H1 (cell line): Measurements from ENCODE around the gene SPOPL. TPM values are rescaled to one million over a fixed set of nuclear protein-coding genes. Genes with fewer than 3 reads are reported as not detected.

Source experiments
- CTCF ChIA-PET: fragments of 300-600 bp; sonication (Branson Sonifier 250); formaldehyde crosslinking; loops from one replicate; lab custom pipeline; 2021; ENCODE audit not compliant: partially characterized antibody; lab: Charles Lee
- POLR2A ChIA-PET: fragments of 300-600 bp; sonication (Branson Sonifier 250); formaldehyde crosslinking; loops from one replicate; lab custom pipeline; 2021; ENCODE audit warnings: inconsistent platforms; ENCODE audit not compliant: partially characterized antibody; lab: Charles Lee
- DNase-seq, 2 experiments: peaks; one replicate each; pipeline versions ENCODE4 v3.0.0 to v3.0.0-alpha.2; 2010 to 2022; ENCODE audit warnings: low spot score in 2 of 2, low read depth in 1 of 2, mixed read lengths in 1 of 2
- FAIRE-seq: peaks from 2 replicates; lab custom pipeline; 2011; peaks lifted over from hg19 to GRCh38; lab: Jason Lieb, UNC
- H2AFZ ChIP-seq: 2 replicates; pipeline ENCODE4 v1.8.1; 2012; ENCODE audit warnings: low read length, inconsistent platforms
- H2AK5ac ChIP-seq: 2 replicates; pipeline ENCODE4 v1.6.1; 2013; ENCODE audit warnings: low read depth, low read length
- H2BK120ac ChIP-seq: replicated peaks from 2 replicates; pipeline ENCODE3; 2013; ENCODE audit warnings: low read depth, low read length, inconsistent platforms
- H2BK12ac ChIP-seq: 2 replicates; pipeline ENCODE4 v1.6.1; 2013; ENCODE audit warnings: low read depth, low read length
- H2BK15ac ChIP-seq: 2 replicates; pipeline ENCODE4 v1.6.1; 2013; ENCODE audit warnings: low read length
- H2BK20ac ChIP-seq: 2 replicates; pipeline ENCODE4 v1.6.1; 2013; ENCODE audit warnings: low read length
- H2BK5ac ChIP-seq: 2 replicates; pipeline ENCODE4 v1.6.1; 2013; ENCODE audit warnings: low read depth, low read length
- H3K14ac ChIP-seq: 2 replicates; pipeline ENCODE4 v1.6.1; 2013; ENCODE audit warnings: inconsistent platforms; ENCODE audit not compliant: insufficient read length
- H3K18ac ChIP-seq: 2 replicates; pipeline ENCODE4 v1.6.1; 2013; ENCODE audit warnings: low read length; ENCODE audit errors: extremely low read depth
- H3K23ac ChIP-seq: 2 replicates; pipeline ENCODE4 v1.6.1; 2013; ENCODE audit warnings: inconsistent platforms; ENCODE audit not compliant: insufficient read length
- H3K23me2 ChIP-seq: 2 replicates; pipeline ENCODE4 v1.6.1; 2013; ENCODE audit warnings: low read depth, low read length
- H3K27ac ChIP-seq: 2 replicates; pipeline ENCODE4 v1.6.1; 2011; ENCODE audit warnings: low read depth, low read length, inconsistent platforms
- H3K27me3 ChIP-seq, 4 experiments: replicated peaks in 1 of 4; 1 replicate in 1 of 4; 2 replicates in 3 of 4; pipeline versions ENCODE4 v1.6.1 to v1.8.1; 2011 to 2013; ENCODE audit warnings: low read length in 3 of 4, mild to moderate bottlenecking in 3 of 4, inconsistent platforms in 2 of 4, mixed read lengths in 2 of 4, moderate library complexity in 1 of 4; ENCODE audit not compliant: control insufficient read depth in 3 of 4, insufficient read depth in 3 of 4; ENCODE audit errors: extremely low read depth in 1 of 4
- H3K36me3 ChIP-seq, 4 experiments: 2 replicates each; pipeline versions ENCODE4 v1.6.1 to v1.8.1; 2011 to 2013; ENCODE audit warnings: mild to moderate bottlenecking in 4 of 4, low read length in 3 of 4, moderate library complexity in 2 of 4, control low read depth in 1 of 4, inconsistent platforms in 1 of 4; ENCODE audit not compliant: insufficient read depth in 4 of 4, control insufficient read depth in 2 of 4
- H3K4ac ChIP-seq: replicated peaks from 2 replicates; pipeline ENCODE3; 2013; ENCODE audit warnings: low read length, low read depth, mixed read lengths, inconsistent platforms; ENCODE audit not compliant: insufficient read length
- H3K4me1 ChIP-seq, 4 experiments: replicated peaks in 1 of 4; 1 replicate in 1 of 4; 2 replicates in 3 of 4; pipeline versions ENCODE4 v1.6.1 to v1.8.1; 2011 to 2013; ENCODE audit warnings: low read length in 3 of 4, inconsistent platforms in 2 of 4, mixed read lengths in 1 of 4; ENCODE audit not compliant: insufficient read depth in 4 of 4, control insufficient read depth in 3 of 4
- H3K4me2 ChIP-seq, 2 experiments: 2 replicates each; pipeline versions ENCODE4 v1.6.1 to v1.8.1; 2011 to 2013; ENCODE audit warnings: low read depth in 2 of 2, low read length in 2 of 2, control low read depth in 1 of 2, inconsistent platforms in 1 of 2, mild to moderate bottlenecking in 1 of 2; ENCODE audit not compliant: insufficient read depth in 1 of 2
- H3K4me3 ChIP-seq, 4 experiments: fragments of 200-600, 300-600 bp in 1 of 4; sonication (generic), shearing (Covaris generic), sonication (Bioruptor Twin) in 1 of 4; 2 replicates each; pipeline versions ENCODE4 v1.5.1 to v1.8.1; 2011 to 2016; ENCODE audit warnings: low read length in 4 of 4, low read depth in 3 of 4, control low read depth in 2 of 4, inconsistent platforms in 2 of 4, mild to moderate bottlenecking in 2 of 4, mixed read lengths in 1 of 4, moderate library complexity in 1 of 4; ENCODE audit not compliant: insufficient read depth in 2 of 4; ENCODE audit errors: extremely low read depth in 1 of 4
- H3K56ac ChIP-seq: replicated peaks from 2 replicates; pipeline ENCODE3; 2013; ENCODE audit warnings: low read depth, mild to moderate bottlenecking, mixed read lengths, low read length, inconsistent platforms; ENCODE audit not compliant: insufficient read length
- H3K79me1 ChIP-seq: 2 replicates; pipeline ENCODE4 v1.6.1; 2013; ENCODE audit warnings: low read depth, low read length, control low read depth
- H3K79me2 ChIP-seq, 2 experiments: 2 replicates each; pipeline versions ENCODE4 v1.6.1 to v1.8.1; 2012 to 2013; ENCODE audit warnings: low read length in 2 of 2, mild to moderate bottlenecking in 2 of 2, inconsistent platforms in 1 of 2; ENCODE audit not compliant: insufficient read depth in 2 of 2, control insufficient read depth in 1 of 2
- H3K9ac ChIP-seq, 4 experiments: replicated peaks in 1 of 4; 1 replicate in 1 of 4; 2 replicates in 3 of 4; pipeline versions ENCODE4 v1.6.1 to v1.8.1; 2011 to 2013; ENCODE audit warnings: low read depth in 3 of 4, low read length in 3 of 4, control low read depth in 2 of 4, mild to moderate bottlenecking in 2 of 4, moderate library complexity in 2 of 4, inconsistent platforms in 1 of 4; ENCODE audit errors: extremely low read depth in 1 of 4
- H3K9me3 ChIP-seq, 2 experiments: 2 replicates each; pipeline versions ENCODE4 v1.6.1 to v1.8.1; 2012 to 2013; ENCODE audit warnings: mild to moderate bottlenecking in 2 of 2, moderate library complexity in 2 of 2, control low read depth in 1 of 2, inconsistent platforms in 1 of 2, low read depth in 1 of 2, low read length in 1 of 2, mixed read lengths in 1 of 2; ENCODE audit not compliant: insufficient read depth in 2 of 2
- H4K20me1 ChIP-seq, 2 experiments: replicated peaks in 1 of 2; 2 replicates each; pipeline versions ENCODE3 to v1.8.1; 2011 to 2013; ENCODE audit warnings: inconsistent platforms in 2 of 2, low read length in 2 of 2, mild to moderate bottlenecking in 1 of 2; ENCODE audit not compliant: insufficient read depth in 2 of 2, control insufficient read depth in 1 of 2
- H4K5ac ChIP-seq: 2 replicates; pipeline ENCODE4 v1.6.1; 2013; ENCODE audit warnings: low read length, low read depth, mixed read lengths, inconsistent platforms; ENCODE audit not compliant: insufficient read length
- H4K8ac ChIP-seq: 2 replicates; pipeline ENCODE4 v1.8.0; 2013; ENCODE audit warnings: mild to moderate bottlenecking, moderate library complexity, low read length, inconsistent platforms; ENCODE audit not compliant: insufficient read depth; ENCODE audit errors: extremely low read depth
- H4K91ac ChIP-seq: replicated peaks from 2 replicates; pipeline ENCODE3; 2013; ENCODE audit warnings: low read length, mixed read lengths, inconsistent platforms; ENCODE audit not compliant: insufficient read length
- ASH2L ChIP-seq: fragments of 200-600, 300-600 bp; sonication (generic); IDR thresholded peaks from one replicate; pipeline ENCODE4 v1.7.1; 2017; ENCODE audit warnings: low read length
- BACH1 ChIP-seq: IDR thresholded peaks from 2 replicates; pipeline ENCODE4 v1.6.1; 2012; ENCODE audit warnings: low read length, improper control_type of control experiment
- CHD2 ChIP-seq: IDR thresholded peaks from 2 replicates; pipeline ENCODE4 v1.6.1; 2012; ENCODE audit warnings: low read length, improper control_type of control experiment
- EZH2 ChIP-seq: fragments of 200-600 bp; sonication (generic); IDR thresholded peaks from 2 replicates; pipeline ENCODE4 v1.7.1; 2012; ENCODE audit warnings: low read depth, mild to moderate bottlenecking, moderate library complexity, low read length, inconsistent platforms; ENCODE audit not compliant: severe bottlenecking
- POLR2A ChIP-seq, 2 experiments: IDR thresholded peaks; 1 replicate in 1 of 2; 2 replicates in 1 of 2; pipeline ENCODE4 v1.6.1; 2011; ENCODE audit warnings: low read depth in 2 of 2, low read length in 2 of 2, mild to moderate bottlenecking in 2 of 2; ENCODE audit errors: control extremely low read depth in 1 of 2
- POLR2AphosphoS5 ChIP-seq: IDR thresholded peaks from 2 replicates; pipeline ENCODE4 v1.6.1; 2011; ENCODE audit warnings: low read depth, low read length
- RAD21 ChIP-seq, 2 experiments: IDR thresholded peaks in 1 of 2; conservative IDR thresholded peaks in 1 of 2; 2 replicates each; pipeline ENCODE4 v1.6.1; 2011; ENCODE audit warnings: low read depth in 2 of 2, low read length in 2 of 2, improper control_type of control experiment in 1 of 2, inconsistent platforms in 1 of 2, mild to moderate bottlenecking in 1 of 2, moderate library complexity in 1 of 2
- SAP30 ChIP-seq: fragments of 300-600 bp; sonication (generic); IDR thresholded peaks from 2 replicates; pipeline ENCODE4 v1.7.1; 2012; ENCODE audit warnings: low read length, moderate library complexity, mild to moderate bottlenecking, inconsistent platforms; ENCODE audit not compliant: insufficient read depth, insufficient replicate concordance
- SIRT6 ChIP-seq: IDR thresholded peaks from one replicate; pipeline ENCODE4 v1.7.1; 2012; ENCODE audit warnings: low read length, inconsistent platforms
- SP1 ChIP-seq: IDR thresholded peaks from 2 replicates; pipeline ENCODE4 v1.6.1; 2011; ENCODE audit warnings: low read depth, low read length
- SP2 ChIP-seq: IDR thresholded peaks from 2 replicates; pipeline ENCODE4 v1.6.1; 2012; ENCODE audit warnings: mild to moderate bottlenecking, low read length, inconsistent platforms
- TAF1 ChIP-seq: IDR thresholded peaks from 2 replicates; pipeline ENCODE4 v1.6.1; 2011; ENCODE audit warnings: mild to moderate bottlenecking, low read depth, low read length
- WGBS, 2 experiments: shearing (Covaris generic) in 1 of 2; methylation state at CpG; one replicate each; pipeline versions ENCODE4 v1.1.6 to v1.1.7; 2013 to 2015; ENCODE audit warnings: low lambda C conversion rate in 2 of 2, mixed read lengths in 2 of 2, inconsistent platforms in 1 of 2, low coverage in 1 of 2, missing lambda C conversion rate in 1 of 2; ENCODE audit not compliant: insufficient replicate concordance in 2 of 2, insufficient coverage in 1 of 2, insufficient read length in 1 of 2; ENCODE audit errors: extremely low coverage in 1 of 2, missing lambda C conversion rate in 1 of 2; 5-methylcytosine and 5-hydroxymethylcytosine counted together
- polyA plus RNA-seq, 7 experiments: library from polyadenylated mRNA; depleted of rRNA in 3 of 7; stranded (reverse) in 5 of 7; unstranded in 2 of 7; fragments of >200 nt in 5 of 7; fragments of 200-250 nt in 2 of 7; gene quantifications; 1 replicate in 5 of 7; 2 replicates in 1 of 7; 4 replicates in 1 of 7; pipeline versions ENCODE4 v1.2.1 to v1.2.3, GENCODE V29; 2011 to 2013; ENCODE audit warnings: missing spikeins in 2 of 7, mixed read lengths in 2 of 7
- total RNA-seq: library from RNA; stranded (reverse); fragmentation: NEBNext Ultra II Directional; extraction: Animal tissue kit (Norgen Biotek cat#: 25700); gene quantifications from 2 replicates; pipeline ENCODE4 v1.2.1, GENCODE V29; 2021
- TF ChIP-seq, protein P1 (sequence below): IDR thresholded peaks from 2 replicates; pipeline ENCODE4 v1.6.1; 2012; ENCODE audit warnings: inconsistent platforms

The SPOPL gene
- total and polyA plus RNA-seq, 2 of the 8 experiments (the other 6 are each of a cell fraction or from before 2014, with no cell fraction given): 1.9 to 14.5 TPM

DNA sequence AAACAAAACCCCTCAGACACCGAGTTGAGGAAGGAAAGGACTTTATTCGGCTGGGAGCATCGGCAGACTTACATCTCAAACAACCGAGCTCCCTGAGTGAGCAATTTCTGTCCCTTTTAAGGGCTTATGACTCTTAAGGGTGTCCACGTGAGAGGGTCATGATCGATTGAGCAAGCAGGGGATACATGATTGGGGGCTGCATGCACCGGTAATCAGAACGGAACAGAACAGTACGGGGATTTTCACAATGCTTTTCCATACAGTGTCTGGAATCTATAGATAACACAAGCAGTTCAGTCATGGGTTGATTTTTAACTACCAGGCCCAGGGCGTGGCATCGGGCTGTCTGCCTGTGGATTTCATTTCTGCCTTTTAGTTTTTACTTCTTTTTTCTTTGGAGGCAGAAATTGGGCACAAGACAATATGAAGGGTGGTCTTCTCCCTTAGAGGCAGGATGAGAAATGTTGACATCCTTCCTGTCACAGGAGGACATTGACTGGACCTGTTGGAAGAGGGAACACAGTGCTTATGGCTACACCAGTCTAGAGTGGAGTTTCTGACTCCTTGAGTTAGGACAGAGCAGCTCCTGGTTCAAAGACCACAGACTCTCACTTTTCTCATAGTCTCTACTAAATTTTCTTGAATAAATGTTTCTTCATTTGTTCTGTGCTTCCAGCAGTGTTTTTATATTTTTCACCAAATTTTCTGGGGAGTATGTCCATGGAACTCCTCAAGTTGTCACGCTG is 35.8 kb downstream of the SPOPL start:
- Histone ChIP-seq H3K4me1 (peaks cover 0 to 2% (median 0%) of the 10 kb centered on the region in 4 experiments; a peak in 1 of 7 replicates), H2BK15ac (no peak overlapping the region), H3K9ac (no peak overlapping the region), H2AK5ac (no peak overlapping the region), H3K27ac (no peak overlapping the region), H4K91ac (no peak overlapping the region), H3K18ac (no peak overlapping the region), H3K56ac (no peak overlapping the region), H3K36me3 (peaks cover 0 to 15% (median 1%) of the 10 kb centered on the region in 4 experiments; a peak in 3 of 8 replicates), H3K79me2 (peaks cover 0 to 47% of the 10 kb centered on the region in 2 experiments; a peak in 2 of 4 replicates), H2BK5ac (no peak overlapping the region), H3K9me3 (peaks cover 10 to 17% of the 10 kb centered on the region in 2 experiments; a peak in 3 of 4 replicates), H3K4me3 (no peak overlapping the region), H3K4me2 (no peak overlapping the region; a peak in 1 of 4 replicates), H3K4ac (no peak overlapping the region), H3K23ac (no peak overlapping the region), H2BK120ac (no peak overlapping the region), H3K23me2 (no peaks in the 10 kb centered on the region), H4K20me1 (no peaks in the 10 kb centered on the region), H2AFZ (no peak overlapping the region), H4K5ac (no peak overlapping the region), H2BK20ac (no peak overlapping the region), H3K79me1 (no peaks in the 10 kb centered on the region; the same call in 1 of the 2 replicates), H2BK12ac (no peak overlapping the region), H3K27me3 (no peaks in the 10 kb centered on the region), H4K8ac (no peak overlapping the region), H3K14ac (no peak overlapping the region)
- POLR2A ChIA-PET: no interaction called here
- FAIRE-seq: no peak
- DNase-seq: no peak
- WGBS, 2 experiments: 82% methylated on average over 12 of the region's 12 CpGs; no CpG with 5 or more reads in 1 of the 2 experiments
- CTCF ChIA-PET: interaction anchor here (0.5 to 1.0 kb wide), 3 partner anchors 11 to 493 kb away, joined by 3 read pairs; no protein-coding TSS in a partner anchor
- TF ChIP-seq SP2: no peak
- TF ChIP-seq TAF1: no peak
- TF ChIP-seq ASH2L: no peak
- no peak for TF ChIP-seq POLR2AphosphoS5
- TF ChIP-seq, protein P1, sequence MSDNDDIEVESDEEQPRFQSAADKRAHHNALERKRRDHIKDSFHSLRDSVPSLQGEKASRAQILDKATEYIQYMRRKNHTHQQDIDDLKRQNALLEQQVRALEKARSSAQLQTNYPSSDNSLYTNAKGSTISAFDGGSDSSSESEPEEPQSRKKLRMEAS: no peak
- TF ChIP-seq EZH2: no peak
- no peak for TF ChIP-seq SAP30
- no peak for TF ChIP-seq CHD2
- TF ChIP-seq RAD21 (IDR thresholded peaks at IDR 0.05 in 1 of 2, conservative IDR thresholded peaks at IDR 0.05 in 1 of 2; ENCODE audit: low read depth in 2 of 2, low read length in 2 of 2): no peak
- TF ChIP-seq POLR2A (IDR thresholded peaks at IDR 0.05; ENCODE audit: control extremely low read depth in 1 of 2, low read depth in 2 of 2, low read length in 2 of 2): no peak
- TF ChIP-seq BACH1: no peak
- no peak for TF ChIP-seq SIRT6
- TF ChIP-seq SP1: no peak
